GM18951 (cell line): Measurements from ENCODE around the gene SPIN1.

Source experiments
- POLR2A ChIP-seq: IDR thresholded peaks from 4 replicates; pipeline ENCODE4 v1.6.1; 2011; ENCODE audit warnings: mild to moderate bottlenecking; ENCODE audit not compliant: insufficient read length, insufficient read depth; ENCODE audit errors: extremely low read depth
- in situ Hi-C: fragments of 300-500 bp; cut with MboI; formaldehyde crosslinking; loops from one replicate; pipeline ENCODE4 v1.12.0; 2022; ENCODE audit warnings: low sequenced_read_pairs, mixed read lengths, inconsistent platforms; ENCODE audit not compliant: unreplicated experiment

The SPIN1 gene

DNA sequence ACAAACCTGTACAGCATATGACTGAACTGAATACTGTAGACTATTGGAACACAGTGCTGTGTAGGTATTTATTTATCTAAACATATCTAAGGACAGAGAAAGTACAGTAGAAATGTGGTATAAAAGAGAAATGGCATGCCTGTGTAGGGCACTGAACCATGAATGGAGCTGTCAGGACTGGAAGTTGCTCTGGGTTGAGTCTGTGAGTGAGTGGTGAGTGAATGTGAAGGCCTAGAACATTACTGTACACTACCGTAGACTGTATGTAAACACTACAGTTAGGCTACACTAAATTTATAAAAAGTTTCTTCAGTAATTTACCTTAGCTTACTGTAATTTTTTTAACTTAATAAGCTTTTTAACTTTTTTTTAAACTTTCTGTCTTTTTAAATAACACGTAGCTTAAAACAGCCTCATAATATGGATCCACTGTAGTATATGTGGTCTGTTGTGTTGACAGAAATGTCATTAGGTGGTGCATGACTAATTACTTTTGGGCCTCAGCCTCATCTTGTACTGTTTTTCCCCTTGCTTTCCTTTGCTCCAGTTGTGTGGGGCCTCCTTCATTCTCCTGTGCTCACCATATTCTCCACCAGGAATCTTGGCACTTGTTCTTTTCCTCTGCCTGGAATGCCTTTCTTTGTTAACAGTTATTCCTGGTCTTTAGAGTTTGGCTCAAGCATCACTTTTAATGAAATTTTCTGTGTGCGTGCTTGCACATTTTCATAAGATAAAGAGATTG is 8.8 kb downstream of the SPIN1 start:
- in situ Hi-C loops, result no loop called here

DNA sequence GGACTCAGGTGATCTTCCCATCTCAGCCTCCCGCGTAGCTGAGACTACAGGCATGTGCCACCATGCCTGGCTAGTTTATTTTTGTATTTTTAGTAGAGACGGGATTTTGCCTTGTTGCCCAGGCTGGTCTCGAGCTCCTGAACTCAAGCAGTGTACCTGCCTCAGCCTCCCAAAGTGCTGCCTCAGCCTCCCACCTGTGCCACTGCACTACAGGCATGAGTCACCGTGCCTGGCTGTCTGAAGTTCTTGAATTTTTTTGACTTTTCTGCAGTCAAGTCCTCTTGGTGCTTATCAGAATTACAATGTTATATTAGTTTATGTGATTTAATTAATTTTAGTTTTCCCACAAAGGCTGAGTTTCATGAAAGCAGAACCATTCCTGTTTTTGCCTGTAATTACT is 9.8 kb downstream of the SPIN1 start:
- in situ Hi-C loops, result no loop called here
- TF ChIP-seq POLR2A, result no peak

More for the DNA sequence above, 8.8 kb downstream of the SPIN1 start:
- no peak for TF ChIP-seq POLR2A

DNA sequence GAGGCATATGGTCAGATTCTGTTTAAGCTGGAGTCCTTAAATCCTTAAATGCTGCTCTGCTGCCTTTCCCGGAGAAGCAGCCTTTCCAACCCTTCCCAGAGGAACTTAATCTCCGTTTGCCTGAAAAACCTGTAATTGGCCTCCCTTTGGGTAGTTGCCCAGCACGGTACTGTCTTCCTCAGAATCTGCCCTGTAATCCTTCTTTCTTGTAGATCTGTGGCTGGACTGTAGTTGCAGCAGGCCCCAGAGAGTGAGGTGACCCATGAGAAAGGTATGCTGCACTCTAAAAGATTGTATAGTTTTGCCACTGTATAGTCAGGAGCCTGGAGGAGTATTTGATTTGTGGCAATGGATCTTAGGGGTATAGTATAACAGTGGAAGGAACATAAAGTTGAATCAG is 11.7 kb downstream of the SPIN1 start:
- in situ Hi-C loops, result no loop called here
- no peak for TF ChIP-seq POLR2A

DNA sequence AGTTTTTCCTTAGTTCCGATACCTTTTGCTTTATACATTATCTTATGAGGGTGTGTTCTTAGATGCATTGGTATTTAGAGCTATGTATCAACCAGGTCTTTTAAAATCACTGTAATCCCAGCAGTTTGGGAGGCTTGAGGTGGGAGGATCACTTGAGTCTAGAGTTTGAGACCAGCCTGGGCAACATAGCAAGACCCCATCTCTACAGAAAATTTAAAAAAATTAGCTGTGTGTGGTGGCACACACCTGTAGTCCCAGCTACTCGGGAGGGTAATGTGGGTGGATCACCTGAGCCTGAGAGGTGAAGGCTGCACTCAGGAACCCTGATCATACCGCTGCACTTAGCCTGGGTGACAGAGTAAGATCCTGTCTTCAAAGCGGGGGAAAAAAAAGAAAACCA is 15.1 kb downstream of the SPIN1 start:
- no peak for TF ChIP-seq POLR2A
- in situ Hi-C loops, result no loop called here

GRCh38 chr9:88406051-88406450 is 17.8 kb downstream of the SPIN1 start:
- TF ChIP-seq POLR2A, result no peak
- in situ Hi-C loops, result no loop called here

DNA sequence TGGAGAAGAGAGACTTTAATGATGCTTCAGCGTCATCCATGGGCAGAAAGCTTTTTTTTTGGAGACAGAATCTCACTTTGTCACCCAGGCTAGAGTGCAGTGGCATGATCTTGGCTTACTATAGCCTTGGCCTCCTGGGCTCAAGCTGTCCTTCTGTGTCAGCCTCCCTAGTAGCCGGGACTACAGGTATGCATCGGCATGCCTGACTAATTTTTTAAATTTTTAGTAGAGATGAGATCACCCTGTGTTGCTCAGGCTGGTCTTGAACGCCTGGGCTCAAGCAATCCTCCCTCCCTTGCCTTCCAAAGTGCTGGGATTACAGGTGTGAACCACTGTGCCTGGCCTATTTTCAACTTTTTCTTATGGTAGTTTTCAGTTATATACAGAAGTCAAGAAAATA is 23.2 kb downstream of the SPIN1 start:
- TF ChIP-seq POLR2A, result no peak
- in situ Hi-C loops, result no loop called here

GRCh38 chr9:88414298-88414697 is 26.1 kb downstream of the SPIN1 start:
- in situ Hi-C loops, result no loop called here
- TF ChIP-seq POLR2A, result no peak

DNA sequence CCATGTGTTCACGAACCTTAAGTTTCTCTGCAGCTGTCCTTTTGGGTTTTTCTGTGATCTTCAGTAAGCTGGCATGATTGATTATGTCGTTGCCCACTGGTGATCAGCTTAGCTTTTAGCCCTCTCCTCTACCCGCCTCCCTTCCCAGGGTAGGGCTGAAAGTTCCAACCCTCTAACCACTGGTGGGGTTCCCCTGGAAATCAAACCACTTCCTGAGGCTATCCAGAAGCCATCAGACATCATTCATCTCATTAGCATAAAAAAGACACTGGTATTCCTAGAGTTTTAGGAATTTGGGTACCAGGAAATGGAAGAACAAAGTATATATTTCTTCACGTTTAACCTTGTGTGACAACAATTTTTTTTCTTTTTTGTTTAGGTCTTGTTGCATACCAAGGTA is 29.8 kb downstream of the SPIN1 start:
- TF ChIP-seq POLR2A, result no peak
- in situ Hi-C loops, result no loop called here

DNA sequence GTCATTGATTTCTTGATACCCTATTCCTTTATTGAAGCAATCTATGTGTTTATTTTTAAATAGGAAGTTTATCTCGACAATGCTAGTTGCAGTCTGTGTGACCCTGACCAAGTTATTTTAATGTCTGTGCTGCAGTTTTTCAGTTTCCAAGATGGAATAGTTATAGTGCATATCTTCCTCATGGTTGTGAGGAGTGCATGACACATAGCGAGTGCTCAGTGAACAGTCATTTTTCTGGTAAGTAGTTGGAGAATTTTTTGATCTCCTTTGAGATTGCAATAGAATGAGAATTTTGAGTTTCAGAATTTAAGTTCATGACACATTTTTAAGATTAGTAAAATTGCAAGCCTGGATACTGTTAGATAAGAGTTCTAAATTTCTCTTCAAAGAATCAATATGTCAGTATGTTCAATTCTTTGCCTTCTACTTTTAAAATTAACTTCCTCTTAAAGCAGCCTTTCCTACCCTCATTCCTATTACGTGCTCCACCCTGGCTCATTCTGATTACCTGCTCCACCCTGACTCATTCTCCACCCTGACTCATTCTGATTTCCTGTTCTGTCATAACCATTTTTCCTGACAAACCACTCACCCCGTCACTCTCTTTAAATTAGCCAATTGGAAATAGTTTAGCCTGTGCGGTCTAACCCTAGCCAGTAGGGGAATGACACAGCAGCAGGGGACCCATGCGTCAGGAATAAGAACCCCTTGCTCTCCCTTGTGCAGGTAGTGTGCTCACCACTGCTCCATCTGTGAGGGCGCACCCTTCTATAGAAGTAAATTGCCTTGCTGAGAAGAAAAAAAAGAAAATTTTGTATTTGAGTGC is 30.7 kb downstream of the SPIN1 start:
- no peak for TF ChIP-seq POLR2A
- in situ Hi-C loops, result no loop called here

GRCh38 chr9:88420227-88420626 is 32.0 kb downstream of the SPIN1 start:
- no peak for TF ChIP-seq POLR2A
- in situ Hi-C loops, result no loop called here

DNA sequence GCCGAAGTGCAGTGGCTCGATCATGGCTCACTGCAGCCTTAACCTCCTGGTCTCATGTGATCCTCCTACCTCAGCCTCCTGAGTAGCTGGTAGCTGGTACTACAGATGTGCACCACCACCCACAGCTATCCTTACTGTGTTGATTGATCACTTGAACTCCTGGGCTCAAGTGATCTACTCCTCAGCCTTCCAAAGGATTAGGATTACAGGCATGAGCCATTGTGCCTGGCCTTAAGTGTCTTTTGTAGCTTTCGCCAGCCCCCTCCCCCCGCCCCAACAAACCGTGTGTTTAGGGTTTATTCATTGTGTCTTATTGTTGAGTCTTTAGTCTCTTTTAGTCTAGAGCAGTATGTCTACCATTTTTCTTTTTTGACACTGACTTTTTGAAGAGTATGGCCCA is 33.1 kb downstream of the SPIN1 start:
- in situ Hi-C loops, result no loop called here
- no peak for TF ChIP-seq POLR2A

- TF ChIP-seq POLR2A, result no peak
- in situ Hi-C loops, result no loop called here
Measured at GRCh38 chr9:88425538-88425950, 37.3 kb downstream of the SPIN1 start.

DNA sequence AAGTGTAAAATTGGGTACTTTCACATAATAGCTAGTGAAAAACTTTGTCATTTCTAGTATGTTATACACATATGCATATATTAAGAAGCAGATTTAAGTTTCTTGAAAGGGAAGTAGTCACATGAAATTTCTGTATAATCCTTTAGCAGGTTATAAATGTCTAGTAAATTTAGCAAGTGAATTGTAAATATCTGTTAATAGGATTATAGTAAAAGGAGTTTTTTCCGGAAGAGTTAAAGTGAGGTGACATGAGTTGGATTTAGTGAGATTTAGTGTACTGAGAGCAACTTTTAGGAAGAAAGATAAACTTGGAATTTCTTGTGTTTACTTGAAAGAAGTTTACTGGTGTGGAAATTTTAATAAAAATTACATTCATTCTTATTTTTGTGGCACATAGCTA is 38.4 kb downstream of the SPIN1 start:
- in situ Hi-C loops, result no loop called here
- TF ChIP-seq POLR2A, result no peak
